22Rv1 (cell line): ENCODE data around the gene CNOT1.

Experiments
- ZFX ChIP-seq: fragments of 450-650 bp; IDR thresholded peaks from 2 replicates; pipeline ENCODE4 v1.6.1; 2017; ENCODE audit warnings: antibody characterized with exemption, borderline replicate concordance
- TF ChIP-seq, protein P1 (sequence below): fragments of 450-650 bp; IDR thresholded peaks from 2 replicates; pipeline ENCODE4 v1.5.1; 2017; ENCODE audit warnings: mild to moderate bottlenecking

DNA sequence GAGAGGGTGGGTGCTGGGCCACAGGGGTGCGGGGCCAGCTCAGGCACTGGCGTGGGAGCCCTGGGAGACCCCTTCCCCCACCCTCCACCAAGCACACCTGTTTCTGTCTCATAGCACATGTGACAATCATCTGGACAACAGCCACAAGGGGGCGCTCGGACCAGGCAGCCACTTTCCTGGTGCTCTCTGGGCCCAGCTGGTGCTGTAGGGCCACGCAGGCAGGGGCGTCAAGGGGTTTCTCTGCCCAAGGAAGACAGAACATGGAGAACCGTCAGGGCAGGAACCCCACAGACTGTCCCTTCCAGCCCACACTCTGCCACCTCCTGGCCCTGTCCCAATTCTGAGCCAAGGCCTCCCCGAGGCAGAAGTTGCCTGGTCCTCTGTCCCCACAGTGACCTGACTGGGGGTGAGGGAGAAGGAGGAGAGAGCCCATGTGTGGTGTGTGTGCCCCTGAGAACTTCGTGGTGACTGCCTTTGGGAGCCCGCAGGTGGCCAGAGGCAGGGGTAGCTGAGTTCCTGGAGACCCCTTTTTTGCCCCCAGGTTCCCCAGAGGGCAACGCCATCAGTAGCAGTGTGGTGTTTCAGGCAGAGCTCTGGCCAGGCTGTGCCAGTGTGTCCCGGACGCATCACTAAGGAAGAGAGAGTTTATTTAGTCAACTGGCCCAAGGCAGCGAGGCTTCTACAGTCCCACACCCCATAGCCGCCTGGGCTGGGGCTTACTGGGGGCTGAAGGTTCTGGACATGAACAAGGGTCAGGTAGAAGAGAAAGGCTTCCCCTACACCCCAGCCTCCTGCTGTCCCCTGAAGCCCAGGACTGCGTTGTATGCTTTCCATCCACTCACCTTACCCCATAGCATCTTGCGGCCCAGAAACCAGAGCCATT lies 117.5 kb downstream of the CNOT1 start:
- TF ChIP-seq, protein P1, sequence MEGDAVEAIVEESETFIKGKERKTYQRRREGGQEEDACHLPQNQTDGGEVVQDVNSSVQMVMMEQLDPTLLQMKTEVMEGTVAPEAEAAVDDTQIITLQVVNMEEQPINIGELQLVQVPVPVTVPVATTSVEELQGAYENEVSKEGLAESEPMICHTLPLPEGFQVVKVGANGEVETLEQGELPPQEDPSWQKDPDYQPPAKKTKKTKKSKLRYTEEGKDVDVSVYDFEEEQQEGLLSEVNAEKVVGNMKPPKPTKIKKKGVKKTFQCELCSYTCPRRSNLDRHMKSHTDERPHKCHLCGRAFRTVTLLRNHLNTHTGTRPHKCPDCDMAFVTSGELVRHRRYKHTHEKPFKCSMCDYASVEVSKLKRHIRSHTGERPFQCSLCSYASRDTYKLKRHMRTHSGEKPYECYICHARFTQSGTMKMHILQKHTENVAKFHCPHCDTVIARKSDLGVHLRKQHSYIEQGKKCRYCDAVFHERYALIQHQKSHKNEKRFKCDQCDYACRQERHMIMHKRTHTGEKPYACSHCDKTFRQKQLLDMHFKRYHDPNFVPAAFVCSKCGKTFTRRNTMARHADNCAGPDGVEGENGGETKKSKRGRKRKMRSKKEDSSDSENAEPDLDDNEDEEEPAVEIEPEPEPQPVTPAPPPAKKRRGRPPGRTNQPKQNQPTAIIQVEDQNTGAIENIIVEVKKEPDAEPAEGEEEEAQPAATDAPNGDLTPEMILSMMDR, result peak; percentile 95
- TF ChIP-seq ZFX, result no peak
